ENCODE results near the gene ENDOV. TPM values are rescaled to one million over a fixed set of nuclear protein-coding genes. Genes with fewer than 3 reads are reported as not detected.

ENDOV gene
- total RNA-seq, 1 donor from 2014 or later, result 39.1 TPM

- no peak for DNase-seq (ENCODE audit: extremely low spot score, unreplicated experiment)
- H3K4me1 Mint-ChIP-seq (ENCODE audit: unreplicated experiment), result peaks cover 25% of the 10 kb centered on the region
- no peak overlapping the region for H3K4me3 Mint-ChIP-seq (ENCODE audit: unreplicated experiment)
- no peak overlapping the region for H3K27ac Mint-ChIP-seq (ENCODE audit: unreplicated experiment)
- H3K27me3 Mint-ChIP-seq (ENCODE audit: unreplicated experiment), result peaks cover 3% of the 10 kb centered on the region
- H3K36me3 Mint-ChIP-seq (ENCODE audit: unreplicated experiment), result peaks cover 15% of the 10 kb centered on the region
- TF ChIP-seq CTCF (IDR thresholded peaks at IDR 0.05), result no peak
- H3K9me3 Mint-ChIP-seq (ENCODE audit: unreplicated experiment), result no peaks in the 10 kb centered on the region
These were observed 3.6 kb downstream of the ENDOV start for GRCh38 chr17:80418589-80418988.

GRCh38 chr17:80419255-80419654 lies 4.3 kb downstream of the ENDOV start:
- Mint-ChIP-seq H3K9me3 (ENCODE audit: unreplicated experiment) (no peaks in the 10 kb centered on the region), H3K27ac (ENCODE audit: unreplicated experiment) (no peak overlapping the region), H3K4me1 (ENCODE audit: unreplicated experiment) (peaks cover 19% of the 10 kb centered on the region), H3K27me3 (ENCODE audit: unreplicated experiment) (peaks cover under 1% of the 10 kb centered on the region), H3K36me3 (ENCODE audit: unreplicated experiment) (peaks cover 15% of the 10 kb centered on the region), H3K4me3 (ENCODE audit: unreplicated experiment) (no peak overlapping the region)
- no peak for TF ChIP-seq CTCF (IDR thresholded peaks at IDR 0.05)
- DNase-seq (ENCODE audit: extremely low spot score, unreplicated experiment), result no peak

GRCh38 chr17:80421381-80422090 lies 6.6 kb downstream of the ENDOV start:
- no peaks in the 10 kb centered on the region for H3K9me3 Mint-ChIP-seq (ENCODE audit: unreplicated experiment)
- H3K4me3 Mint-ChIP-seq (ENCODE audit: unreplicated experiment), result no peak overlapping the region
- H3K27ac Mint-ChIP-seq (ENCODE audit: unreplicated experiment), result no peak overlapping the region
- H3K4me1 Mint-ChIP-seq (ENCODE audit: unreplicated experiment), result peaks cover 3% of the 10 kb centered on the region
- no peak for TF ChIP-seq CTCF (IDR thresholded peaks at IDR 0.05)
- no peak for DNase-seq (ENCODE audit: extremely low spot score, unreplicated experiment)
- no peaks in the 10 kb centered on the region for H3K27me3 Mint-ChIP-seq (ENCODE audit: unreplicated experiment)
- H3K36me3 Mint-ChIP-seq (ENCODE audit: unreplicated experiment), result peaks cover 15% of the 10 kb centered on the region

- peaks cover 13% of the 10 kb centered on the region for H3K36me3 Mint-ChIP-seq (ENCODE audit: unreplicated experiment)
These were observed 7.3 kb downstream of the ENDOV start for GRCh38 chr17:80422276-80422675.

More at GRCh38 chr17:80422276-80422675, 7.3 kb downstream of the ENDOV start:
- TF ChIP-seq CTCF (IDR thresholded peaks at IDR 0.05), result no peak
- H3K4me3 Mint-ChIP-seq (ENCODE audit: unreplicated experiment), result no peak overlapping the region
- no peaks in the 10 kb centered on the region for H3K9me3 Mint-ChIP-seq (ENCODE audit: unreplicated experiment)
- DNase-seq (ENCODE audit: extremely low spot score, unreplicated experiment), result no peak
- peaks cover 4% of the 10 kb centered on the region for H3K4me1 Mint-ChIP-seq (ENCODE audit: unreplicated experiment)
- H3K27ac Mint-ChIP-seq (ENCODE audit: unreplicated experiment), result no peak overlapping the region
- no peaks in the 10 kb centered on the region for H3K27me3 Mint-ChIP-seq (ENCODE audit: unreplicated experiment)

Data from osteocyte (in vitro differentiated cells).